Thyroid gland (tissue), 4 donors: ENCODE results near the gene PARP1.

Experiments
- POLR2A ChIP-seq, 2 donors: fragments of 450-650 bp; IDR thresholded peaks; one replicate each; pipeline ENCODE4 v1.6.1; 2017; ENCODE audit warnings: antibody characterized with exemption in 2 of 2, mild to moderate bottlenecking in 2 of 2, moderate library complexity in 1 of 2
- TF ChIP-seq, protein P1 (sequence below), 6 experiments: fragments of 200-600 bp in 3 of 6; fragments of 450-650 bp in 3 of 6; sonication (generic) in 3 of 6; IDR thresholded peaks; one replicate each; pipeline ENCODE4 v1.5.1; 2016 to 2019; ENCODE audit warnings: antibody characterized with exemption in 6 of 6, mild to moderate bottlenecking in 2 of 6, inconsistent platforms in 1 of 6, moderate library complexity in 1 of 6

DNA sequence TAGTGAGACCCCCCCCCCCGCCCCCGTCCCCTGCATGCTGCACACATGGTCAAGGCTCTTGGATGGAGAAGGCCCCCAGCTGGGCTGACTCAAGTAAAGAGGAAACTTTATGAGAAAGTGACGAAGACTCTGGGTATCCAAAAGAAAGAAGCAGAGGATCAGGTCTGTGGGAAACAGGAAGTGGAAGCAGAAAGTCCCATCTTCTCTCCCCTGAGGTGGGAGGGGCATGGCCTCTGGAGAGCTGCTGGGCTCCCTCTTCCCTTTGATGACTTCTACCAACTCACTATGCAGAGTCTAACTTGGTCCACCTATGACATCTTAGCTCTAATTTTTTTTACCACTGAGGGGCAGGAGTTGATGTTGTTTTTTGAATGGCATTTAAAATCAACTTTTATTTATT, 56.2 kb downstream of the PARP1 start:
- TF ChIP-seq, protein P1, sequence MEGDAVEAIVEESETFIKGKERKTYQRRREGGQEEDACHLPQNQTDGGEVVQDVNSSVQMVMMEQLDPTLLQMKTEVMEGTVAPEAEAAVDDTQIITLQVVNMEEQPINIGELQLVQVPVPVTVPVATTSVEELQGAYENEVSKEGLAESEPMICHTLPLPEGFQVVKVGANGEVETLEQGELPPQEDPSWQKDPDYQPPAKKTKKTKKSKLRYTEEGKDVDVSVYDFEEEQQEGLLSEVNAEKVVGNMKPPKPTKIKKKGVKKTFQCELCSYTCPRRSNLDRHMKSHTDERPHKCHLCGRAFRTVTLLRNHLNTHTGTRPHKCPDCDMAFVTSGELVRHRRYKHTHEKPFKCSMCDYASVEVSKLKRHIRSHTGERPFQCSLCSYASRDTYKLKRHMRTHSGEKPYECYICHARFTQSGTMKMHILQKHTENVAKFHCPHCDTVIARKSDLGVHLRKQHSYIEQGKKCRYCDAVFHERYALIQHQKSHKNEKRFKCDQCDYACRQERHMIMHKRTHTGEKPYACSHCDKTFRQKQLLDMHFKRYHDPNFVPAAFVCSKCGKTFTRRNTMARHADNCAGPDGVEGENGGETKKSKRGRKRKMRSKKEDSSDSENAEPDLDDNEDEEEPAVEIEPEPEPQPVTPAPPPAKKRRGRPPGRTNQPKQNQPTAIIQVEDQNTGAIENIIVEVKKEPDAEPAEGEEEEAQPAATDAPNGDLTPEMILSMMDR (IDR thresholded peaks at IDR 0.05): no peak
- TF ChIP-seq POLR2A (IDR thresholded peaks at IDR 0.05): no peak
